ENCODE measurements around the gene IFNL1.

Gene IFNL1

DNA sequence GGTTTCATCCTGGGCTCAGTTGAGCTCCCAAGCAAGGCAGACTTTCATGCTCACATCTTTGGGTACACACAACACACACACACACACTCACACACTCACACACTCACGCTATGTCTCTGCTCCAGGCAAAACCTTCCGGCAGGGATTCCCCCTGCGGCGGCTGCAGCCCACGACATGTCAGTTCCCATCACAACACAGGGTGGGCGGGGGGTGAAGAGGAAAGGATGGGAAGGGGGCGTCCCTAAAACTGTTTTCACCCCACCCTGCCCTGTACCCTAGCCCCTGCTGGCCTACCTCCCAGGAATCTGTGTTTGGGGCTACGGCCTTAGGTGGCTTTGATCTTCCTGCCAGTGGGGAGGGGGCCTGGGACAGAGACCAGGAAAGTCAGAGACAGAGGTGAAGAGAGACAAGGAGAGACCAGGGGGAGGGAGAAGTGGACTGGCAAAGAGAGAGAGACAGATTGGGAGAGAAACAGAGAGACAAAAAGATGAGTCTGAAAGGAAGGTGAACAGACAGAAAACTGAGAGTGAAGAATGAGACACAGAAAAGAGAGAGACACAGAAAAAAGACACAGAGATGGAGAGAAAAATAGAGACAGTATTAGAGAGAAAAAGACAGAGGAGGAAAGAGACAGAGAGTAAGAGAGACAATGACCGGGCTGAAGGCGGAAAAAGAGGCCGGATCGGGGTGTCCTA lies 20.6 kb downstream of the IFNL1 start:
- H3K9ac ChIP-seq (ENCODE audit: low read length): no peak overlapping the region
- H2BK120ac ChIP-seq (ENCODE audit: low read depth, low read length): no peak overlapping the region
- H3K18ac ChIP-seq (ENCODE audit: low read depth in 1 of 2, low read length in 2 of 2): no peak overlapping the region
- H3K4ac ChIP-seq (ENCODE audit: low read depth in 1 of 2, low read length in 2 of 2): no peak overlapping the region
- H2AK5ac ChIP-seq (ENCODE audit: low read length, severe bottlenecking): no peak overlapping the region
- no peak overlapping the region for H4K91ac ChIP-seq (ENCODE audit: low read length)
- H3K4me2 ChIP-seq (ENCODE audit: low read length, poor library complexity, severe bottlenecking): no peak overlapping the region
- no peak overlapping the region for H2BK5ac ChIP-seq (ENCODE audit: low read depth, low read length, poor library complexity, severe bottlenecking)
- H3K36me3 ChIP-seq (ENCODE audit: control insufficient read depth in 1 of 2, insufficient read depth in 2 of 2, low read depth in 1 of 2, low read length in 2 of 2): peaks cover 0 to 8% of the 10 kb centered on the region in 2 experiments
- no peak overlapping the region for H3K4me3 ChIP-seq (ENCODE audit: insufficient read depth in 1 of 2, low read depth in 1 of 2, low read length in 2 of 2)
- no peak overlapping the region for H3K27ac ChIP-seq (ENCODE audit: low read length, poor library complexity, severe bottlenecking)
- no peak overlapping the region for H3K23ac ChIP-seq (ENCODE audit: low read length in 2 of 2)
- H3K9me3 ChIP-seq (ENCODE audit: control insufficient read depth, low read length): no peaks in the 10 kb centered on the region
- peaks cover 39 to 46% of the 10 kb centered on the region in 2 experiments for H3K27me3 ChIP-seq (ENCODE audit: control insufficient read depth in 1 of 2, insufficient read depth in 1 of 2, low read length in 2 of 2)
- 86% methylated on average over 10 of the region's 12 CpGs for WGBS
- no peak overlapping the region for H4K8ac ChIP-seq (ENCODE audit: low read length)
- H3K14ac ChIP-seq (ENCODE audit: low read length in 2 of 2): no peak overlapping the region
- H3K4me1 ChIP-seq (ENCODE audit: control insufficient read depth, insufficient read depth, low read depth, low read length): peaks cover 9% of the 10 kb centered on the region
- H2BK15ac ChIP-seq (ENCODE audit: low read depth, poor library complexity, severe bottlenecking): no peak overlapping the region
- DNase-seq: no peak
- no peaks in the 10 kb centered on the region for H3K79me1 ChIP-seq (replicated peaks; ENCODE audit: low read length, poor library complexity, severe bottlenecking)
- H2BK12ac ChIP-seq (ENCODE audit: low read length in 2 of 2): no peak overlapping the region
- H2AFZ ChIP-seq (ENCODE audit: low read depth, low read length): no peak overlapping the region

- H3K36me3 ChIP-seq (ENCODE audit: control insufficient read depth in 1 of 2, insufficient read depth in 2 of 2, low read depth in 1 of 2, low read length in 2 of 2): peaks cover 0 to 8% of the 10 kb centered on the region in 2 experiments
- DNase-seq: no peak
- H2AK5ac ChIP-seq (ENCODE audit: low read length, severe bottlenecking): no peak overlapping the region
- no peak overlapping the region for H3K4ac ChIP-seq (ENCODE audit: low read depth in 1 of 2, low read length in 2 of 2)
- peaks cover 39 to 43% of the 10 kb centered on the region in 2 experiments for H3K27me3 ChIP-seq (ENCODE audit: control insufficient read depth in 1 of 2, insufficient read depth in 1 of 2, low read length in 2 of 2)
- H4K8ac ChIP-seq (ENCODE audit: low read length): no peak overlapping the region
- no peaks in the 10 kb centered on the region for H3K79me1 ChIP-seq (replicated peaks; ENCODE audit: low read length, poor library complexity, severe bottlenecking)
- H2AFZ ChIP-seq (ENCODE audit: low read depth, low read length): no peak overlapping the region
- no peaks in the 10 kb centered on the region for H3K9me3 ChIP-seq (ENCODE audit: control insufficient read depth, low read length)
- no peak overlapping the region for H2BK5ac ChIP-seq (ENCODE audit: low read depth, low read length, poor library complexity, severe bottlenecking)
- H3K27ac ChIP-seq (ENCODE audit: low read length, poor library complexity, severe bottlenecking): no peak overlapping the region
- H3K9ac ChIP-seq (ENCODE audit: low read length): no peak overlapping the region
- no peak overlapping the region for H3K4me2 ChIP-seq (ENCODE audit: low read length, poor library complexity, severe bottlenecking)
- no peak overlapping the region for H2BK120ac ChIP-seq (ENCODE audit: low read depth, low read length)
- no peak overlapping the region for H3K23ac ChIP-seq (ENCODE audit: low read length in 2 of 2)
- peaks cover 9% of the 10 kb centered on the region for H3K4me1 ChIP-seq (ENCODE audit: control insufficient read depth, insufficient read depth, low read depth, low read length)
- H4K91ac ChIP-seq (ENCODE audit: low read length): no peak overlapping the region
- H3K4me3 ChIP-seq (ENCODE audit: insufficient read depth in 1 of 2, low read depth in 1 of 2, low read length in 2 of 2): no peak overlapping the region
- no peak overlapping the region for H3K14ac ChIP-seq (ENCODE audit: low read length in 2 of 2)
- 90% methylated on average over 3 of the region's 4 CpGs for WGBS
- no peak overlapping the region for H3K18ac ChIP-seq (ENCODE audit: low read depth in 1 of 2, low read length in 2 of 2)
- no peak overlapping the region for H2BK12ac ChIP-seq (ENCODE audit: low read length in 2 of 2)
- no peak overlapping the region for H2BK15ac ChIP-seq (ENCODE audit: low read depth, poor library complexity, severe bottlenecking)
These were observed 21.3 kb downstream of the IFNL1 start for GRCh38 chr19:39317476-39317875.

DNA sequence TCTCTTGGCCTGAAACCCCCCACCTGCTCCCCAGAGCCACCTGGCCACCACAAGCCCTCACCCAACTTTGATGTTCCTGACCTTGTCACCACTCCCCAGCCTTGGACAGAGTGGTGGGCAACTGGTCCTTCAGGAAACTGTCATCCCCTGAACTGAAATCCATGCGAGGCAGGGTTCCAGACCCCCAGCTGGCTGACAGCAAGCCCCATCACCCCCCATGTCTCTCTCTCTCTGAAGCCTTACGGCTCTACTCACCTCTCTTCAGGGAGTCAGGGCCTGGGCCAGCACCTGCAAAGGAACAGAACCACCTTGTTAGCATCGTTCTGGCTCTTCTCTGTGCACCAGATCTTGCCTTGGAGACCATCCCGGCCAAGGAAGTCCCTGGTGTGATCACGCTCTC lies 21.9 kb downstream of the IFNL1 start:
- Histone ChIP-seq H2BK120ac (ENCODE audit: low read depth, low read length) (no peak overlapping the region), H3K36me3 (ENCODE audit: control insufficient read depth in 1 of 2, insufficient read depth in 2 of 2, low read depth in 1 of 2, low read length in 2 of 2) (peaks cover 0 to 8% of the 10 kb centered on the region in 2 experiments), H3K9me3 (ENCODE audit: control insufficient read depth, low read length) (no peaks in the 10 kb centered on the region), H3K4ac (ENCODE audit: low read depth in 1 of 2, low read length in 2 of 2) (no peak overlapping the region), H4K91ac (ENCODE audit: low read length) (no peak overlapping the region), H3K9ac (ENCODE audit: low read length) (no peak overlapping the region), H3K23ac (ENCODE audit: low read length in 2 of 2) (no peak overlapping the region), H4K8ac (ENCODE audit: low read length) (no peak overlapping the region), H3K27ac (ENCODE audit: low read length, poor library complexity, severe bottlenecking) (no peak overlapping the region), H3K79me1 (replicated peaks; ENCODE audit: low read length, poor library complexity, severe bottlenecking) (no peaks in the 10 kb centered on the region), H2BK5ac (ENCODE audit: low read depth, low read length, poor library complexity, severe bottlenecking) (no peak overlapping the region), H2AFZ (ENCODE audit: low read depth, low read length) (no peak overlapping the region), H2BK12ac (ENCODE audit: low read length in 2 of 2) (no peak overlapping the region), H3K4me3 (ENCODE audit: insufficient read depth in 1 of 2, low read depth in 1 of 2, low read length in 2 of 2) (no peak overlapping the region), H3K27me3 (ENCODE audit: control insufficient read depth in 1 of 2, insufficient read depth in 1 of 2, low read length in 2 of 2) (peaks cover 39 to 43% of the 10 kb centered on the region in 2 experiments), H3K4me2 (ENCODE audit: low read length, poor library complexity, severe bottlenecking) (no peak overlapping the region), H2BK15ac (ENCODE audit: low read depth, poor library complexity, severe bottlenecking) (no peak overlapping the region), H3K4me1 (ENCODE audit: control insufficient read depth, insufficient read depth, low read depth, low read length) (peaks cover 9% of the 10 kb centered on the region), H3K18ac (ENCODE audit: low read depth in 1 of 2, low read length in 2 of 2) (no peak overlapping the region), H2AK5ac (ENCODE audit: low read length, severe bottlenecking) (no peak overlapping the region), H3K14ac (ENCODE audit: low read length in 2 of 2) (no peak overlapping the region)
- DNase-seq: no peak
- 90% methylated on average over 5 of the region's 5 CpGs for WGBS

- no peak overlapping the region for H2BK120ac ChIP-seq (ENCODE audit: low read depth, low read length)
- H2AK5ac ChIP-seq (ENCODE audit: low read length, severe bottlenecking): no peak overlapping the region
- H3K23ac ChIP-seq (ENCODE audit: low read length in 2 of 2): no peak overlapping the region
- no peak overlapping the region for H3K9ac ChIP-seq (ENCODE audit: low read length)
- H3K4me1 ChIP-seq (ENCODE audit: control insufficient read depth, insufficient read depth, low read depth, low read length): peaks cover 9% of the 10 kb centered on the region
- no peak overlapping the region for H2BK15ac ChIP-seq (ENCODE audit: low read depth, poor library complexity, severe bottlenecking)
- H2BK12ac ChIP-seq (ENCODE audit: low read length in 2 of 2): no peak overlapping the region
- no peak overlapping the region for H3K4me2 ChIP-seq (ENCODE audit: low read length, poor library complexity, severe bottlenecking)
- H3K36me3 ChIP-seq (ENCODE audit: control insufficient read depth in 1 of 2, insufficient read depth in 2 of 2, low read depth in 1 of 2, low read length in 2 of 2): peaks cover 0 to 8% of the 10 kb centered on the region in 2 experiments
- H4K8ac ChIP-seq (ENCODE audit: low read length): no peak overlapping the region
- no peaks in the 10 kb centered on the region for H3K9me3 ChIP-seq (ENCODE audit: control insufficient read depth, low read length)
- H3K27me3 ChIP-seq (ENCODE audit: control insufficient read depth in 1 of 2, insufficient read depth in 1 of 2, low read length in 2 of 2): peaks cover 39 to 43% of the 10 kb centered on the region in 2 experiments
- no peak overlapping the region for H2BK5ac ChIP-seq (ENCODE audit: low read depth, low read length, poor library complexity, severe bottlenecking)
- H3K27ac ChIP-seq (ENCODE audit: low read length, poor library complexity, severe bottlenecking): no peak overlapping the region
- no peak overlapping the region for H3K4me3 ChIP-seq (ENCODE audit: insufficient read depth in 1 of 2, low read depth in 1 of 2, low read length in 2 of 2)
- H4K91ac ChIP-seq (ENCODE audit: low read length): no peak overlapping the region
- no peak overlapping the region for H3K14ac ChIP-seq (ENCODE audit: low read length in 2 of 2)
- no peak for DNase-seq
- H3K4ac ChIP-seq (ENCODE audit: low read depth in 1 of 2, low read length in 2 of 2): no peak overlapping the region
- WGBS: 85% methylated on average over 4 of the region's 4 CpGs
- no peaks in the 10 kb centered on the region for H3K79me1 ChIP-seq (replicated peaks; ENCODE audit: low read length, poor library complexity, severe bottlenecking)
- H3K18ac ChIP-seq (ENCODE audit: low read depth in 1 of 2, low read length in 2 of 2): no peak overlapping the region
- no peak overlapping the region for H2AFZ ChIP-seq (ENCODE audit: low read depth, low read length)
These were observed 22.5 kb downstream of the IFNL1 start for GRCh38 chr19:39318690-39319089.
